GM23248 (cell line): Measurements from ENCODE around the gene FH. TPM values are rescaled to one million over a fixed set of nuclear protein-coding genes. Genes with fewer than 3 reads are reported as not detected.

ENCODE experiments used
- DNase-seq: peaks from one replicate; pipeline ENCODE4 v3.0.0-alpha.2; 2015
- H2AFZ ChIP-seq: fragments of 200-600 bp; sonication (generic); 2 replicates; pipeline ENCODE4 v1.6.1; 2016; ENCODE audit warnings: antibody characterized with exemption
- H3F3A ChIP-seq: fragments of 200-600 bp; sonication (generic); 2 replicates; pipeline ENCODE4 v1.6.1; 2016; ENCODE audit warnings: mild to moderate bottlenecking, antibody characterized with exemption, mixed run types; ENCODE audit not compliant: insufficient read depth
- H3K27ac ChIP-seq: fragments of 200-600 bp; sonication (generic); 2 replicates; pipeline ENCODE4 v1.5.1; 2016; ENCODE audit warnings: mild to moderate bottlenecking
- H3K27me3 ChIP-seq: fragments of 200-600 bp; sonication (generic); replicated peaks from 2 replicates; pipeline ENCODE4 v1.6.1; 2016; ENCODE audit warnings: mild to moderate bottlenecking; ENCODE audit not compliant: insufficient read depth
- H3K36me3 ChIP-seq: fragments of 200-600 bp; sonication (generic); 2 replicates; pipeline ENCODE4 v1.6.1; 2016; ENCODE audit warnings: low read depth, mild to moderate bottlenecking
- H3K4me1 ChIP-seq: fragments of 200-600 bp; sonication (generic); 2 replicates; pipeline ENCODE4 v1.6.1; 2016; ENCODE audit warnings: mild to moderate bottlenecking; ENCODE audit not compliant: insufficient read depth
- H3K4me2 ChIP-seq: fragments of 200-600 bp; sonication (generic); one replicate; pipeline ENCODE4 v1.6.1; 2016; ENCODE audit warnings: mild to moderate bottlenecking; ENCODE audit not compliant: unreplicated experiment
- H3K4me3 ChIP-seq: fragments of 200-600 bp; sonication (generic); 2 replicates; pipeline ENCODE4 v1.5.1; 2016; ENCODE audit warnings: mild to moderate bottlenecking
- H3K79me2 ChIP-seq: fragments of 200-600 bp; sonication (generic); 2 replicates; pipeline ENCODE4 v1.6.1; 2016; ENCODE audit warnings: mild to moderate bottlenecking; ENCODE audit not compliant: insufficient read depth
- H3K9ac ChIP-seq: fragments of 200-600 bp; sonication (generic); 2 replicates; pipeline ENCODE4 v1.6.1; 2016; ENCODE audit warnings: mild to moderate bottlenecking
- H3K9me2 ChIP-seq: fragments of 200-600 bp; sonication (generic); 2 replicates; pipeline ENCODE4 v1.6.1; 2016; ENCODE audit warnings: mixed run types, mild to moderate bottlenecking, moderate library complexity; ENCODE audit not compliant: insufficient read depth
- H3K9me3 ChIP-seq: fragments of 200-600 bp; sonication (generic); one replicate; pipeline ENCODE4 v1.6.1; 2017; ENCODE audit warnings: low read depth
- H4K20me1 ChIP-seq: fragments of 200-600 bp; sonication (generic); 2 replicates; pipeline ENCODE4 v1.6.0; 2016; ENCODE audit not compliant: insufficient read depth
- EZH2 ChIP-seq: fragments of 200-600 bp; sonication (generic); IDR thresholded peaks from 2 replicates; pipeline ENCODE4 v1.6.1; 2018; ENCODE audit warnings: antibody characterized with exemption, mild to moderate bottlenecking; ENCODE audit not compliant: insufficient read depth, poor library complexity, severe bottlenecking
- EZH2phosphoT487 ChIP-seq: fragments of 200-600 bp; sonication (generic); IDR thresholded peaks from 2 replicates; pipeline ENCODE4 v1.6.1; 2018; ENCODE audit warnings: antibody characterized with exemption, moderate library complexity, mild to moderate bottlenecking, low read depth; ENCODE audit not compliant: insufficient read depth
- WGBS, 2 experiments: methylation state at CpG; one replicate each; pipeline ENCODE4 v1.1.6; 2015 to 2017; ENCODE audit warnings: low lambda C conversion rate in 2 of 2, low coverage in 1 of 2; ENCODE audit errors: missing lambda C conversion rate in 2 of 2; 5-methylcytosine and 5-hydroxymethylcytosine counted together
- in situ Hi-C: fragments of 300-500 bp; cut with MboI; formaldehyde crosslinking; loops from 2 replicates; pipeline ENCODE4 v1.15.0; 2020
- polyA plus RNA-seq: library from polyadenylated mRNA; unstranded; fragments of >200 nt; fragmentation: Nextera tagmentation; extraction: Ambion mirVana; gene quantifications from 2 replicates; pipeline ENCODE4 v1.2.1, GENCODE V29; 2016
- total RNA-seq: library from RNA; depleted of rRNA; stranded (reverse); fragments of >200 nt; shearing (Covaris generic); gene quantifications from 2 replicates; pipeline ENCODE4 v1.2.3, GENCODE V29; 2014

The FH gene
- total and polyA plus RNA-seq, 2 experiments from 2014 or later: 63.1 to 71.7 TPM

DNA sequence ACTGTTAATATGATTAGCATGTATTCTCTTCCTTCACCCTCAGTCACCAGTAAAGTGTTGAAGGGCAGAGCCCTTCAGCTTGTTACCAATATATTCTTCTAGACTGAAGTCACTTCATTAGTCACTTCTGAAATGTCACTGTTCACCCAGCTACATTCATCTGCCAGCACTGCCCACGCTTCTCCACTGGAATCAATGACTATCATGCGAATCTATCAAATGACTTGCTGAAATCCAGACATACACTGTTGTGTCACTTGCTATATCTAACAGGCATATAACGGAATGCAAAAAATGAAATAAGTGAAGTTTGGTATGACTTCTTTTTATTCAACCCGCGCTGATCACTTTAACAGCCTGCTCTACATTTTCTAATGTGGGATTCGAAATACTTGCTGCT, 16.1 kb downstream of the FH start:
- in situ Hi-C loops: loop anchor here (10.0 kb wide), 1 partner anchor 769 kb away; no protein-coding TSS in a partner anchor
- TF ChIP-seq EZH2phosphoT487 (no peak), EZH2 (no peak)
- no peak for DNase-seq
- Histone ChIP-seq H3K4me3 (no peak overlapping the region), H2AFZ (no peak overlapping the region), H3K9me3 (no peaks in the 10 kb centered on the region), H3K27ac (no peak overlapping the region), H3K9me2 (no peaks in the 10 kb centered on the region), H3K4me1 (peaks cover 22% of the 10 kb centered on the region), H3K79me2 (no peaks in the 10 kb centered on the region), H4K20me1 (no peaks in the 10 kb centered on the region), H3K9ac (no peak overlapping the region), H3K4me2 (no peak overlapping the region), H3K36me3 (peaks cover 70% of the 10 kb centered on the region), H3K27me3 (no peaks in the 10 kb centered on the region), H3F3A (peaks cover 14% of the 10 kb centered on the region)
- 96 to 99% methylated on average over 6 of the region's 6 CpGs for WGBS, 2 experiments

DNA sequence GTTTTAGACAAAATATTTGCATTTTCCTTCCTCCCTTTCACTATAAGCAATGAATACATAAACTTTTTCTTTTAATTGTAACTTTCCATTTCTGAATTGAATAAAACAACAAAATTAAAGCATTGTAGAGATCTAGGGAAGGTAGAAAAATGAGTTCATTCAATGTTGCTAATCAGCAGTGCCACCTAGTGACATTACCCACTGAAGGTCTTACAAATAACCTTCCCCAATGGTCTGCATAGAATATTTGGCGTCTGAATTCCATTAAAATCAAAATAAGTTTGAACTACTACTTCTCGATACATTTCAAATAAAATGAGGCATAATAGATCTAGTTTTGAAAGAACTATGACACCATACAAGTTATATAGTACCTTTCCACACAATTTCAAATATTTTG, 19.6 kb downstream of the FH start:
- Histone ChIP-seq H3F3A (no peaks in the 10 kb centered on the region), H2AFZ (no peak overlapping the region), H3K9ac (no peak overlapping the region), H3K9me3 (no peaks in the 10 kb centered on the region), H3K9me2 (no peaks in the 10 kb centered on the region), H3K4me3 (no peak overlapping the region), H3K27ac (no peak overlapping the region), H3K27me3 (no peaks in the 10 kb centered on the region), H3K79me2 (no peaks in the 10 kb centered on the region), H4K20me1 (no peaks in the 10 kb centered on the region), H3K4me1 (no peaks in the 10 kb centered on the region), H3K4me2 (no peak overlapping the region), H3K36me3 (peaks cover 69% of the 10 kb centered on the region)
- in situ Hi-C loops: loop anchor here (10.0 kb wide), 1 partner anchor 765 kb away; no protein-coding TSS in a partner anchor
- TF ChIP-seq EZH2 (no peak), EZH2phosphoT487 (no peak)
- DNase-seq: peak; percentile 54
- WGBS, 2 experiments: 75 to 86% methylated on average over 2 of the region's 2 CpGs

DNA sequence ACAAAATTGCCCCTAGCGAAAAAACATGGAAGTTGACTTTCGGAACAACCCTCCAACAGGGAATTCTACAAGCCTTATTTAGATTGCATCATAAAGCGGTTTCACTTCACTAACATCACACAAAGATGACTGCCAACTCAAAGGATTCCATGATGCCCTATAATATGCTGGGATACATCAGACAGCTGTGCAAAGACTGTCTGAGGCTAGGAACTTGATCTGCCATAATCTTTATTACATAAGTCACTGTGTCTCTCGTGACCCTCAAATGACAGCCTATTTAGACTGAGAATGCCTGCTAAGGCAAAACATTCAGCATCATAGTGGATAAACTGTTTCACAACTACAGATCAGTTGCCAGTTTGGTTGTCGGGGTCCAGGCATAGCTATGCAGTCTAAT, 23.8 kb downstream of the FH start:
- H3K4me3 ChIP-seq: no peak overlapping the region
- peaks cover 46% of the 10 kb centered on the region for H3K36me3 ChIP-seq
- H3F3A ChIP-seq: no peaks in the 10 kb centered on the region
- TF ChIP-seq EZH2 (no peak), EZH2phosphoT487 (no peak)
- no peaks in the 10 kb centered on the region for H4K20me1 ChIP-seq
- WGBS, 2 experiments: 92 to 100% methylated on average over 5 of the region's 5 CpGs
- no peak for DNase-seq
- no peaks in the 10 kb centered on the region for H3K27me3 ChIP-seq
- H3K9ac ChIP-seq: no peak overlapping the region
- H3K4me1 ChIP-seq: no peaks in the 10 kb centered on the region
- H2AFZ ChIP-seq: no peak overlapping the region
- H3K9me2 ChIP-seq: no peaks in the 10 kb centered on the region
- H3K9me3 ChIP-seq: no peaks in the 10 kb centered on the region
- H3K79me2 ChIP-seq: no peaks in the 10 kb centered on the region
- no peak overlapping the region for H3K27ac ChIP-seq
- in situ Hi-C loops: no loop called here
- no peak overlapping the region for H3K4me2 ChIP-seq

DNA sequence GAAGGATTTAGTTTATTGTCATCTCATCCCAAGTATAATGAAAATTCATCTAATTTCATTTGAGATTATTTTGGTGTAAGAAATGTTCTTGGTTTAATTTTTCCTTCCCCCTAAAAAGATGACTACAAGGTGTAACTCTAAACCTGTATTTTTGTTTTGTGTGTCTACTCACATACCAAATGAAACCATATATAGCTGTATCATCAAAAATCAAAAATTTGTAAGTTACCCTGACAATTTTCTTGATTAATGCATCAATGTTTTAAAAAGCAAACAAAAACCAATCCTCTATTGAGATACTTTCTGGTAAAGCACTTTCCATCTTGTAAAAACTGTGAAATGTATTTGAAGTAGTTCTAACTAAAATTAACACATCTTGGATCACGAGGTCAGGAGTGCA, 30.8 kb downstream of the FH start:
- in situ Hi-C loops: no loop called here
- Histone ChIP-seq H4K20me1 (no peaks in the 10 kb centered on the region), H3K27ac (no peak overlapping the region), H3K4me2 (no peak overlapping the region), H3K9me2 (no peaks in the 10 kb centered on the region), H2AFZ (no peak overlapping the region), H3K9me3 (no peaks in the 10 kb centered on the region), H3K4me1 (peaks cover 13% of the 10 kb centered on the region), H3F3A (peaks cover 10% of the 10 kb centered on the region; the same call in 1 of the 2 replicates), H3K9ac (no peak overlapping the region), H3K27me3 (no peaks in the 10 kb centered on the region), H3K4me3 (no peak overlapping the region), H3K79me2 (no peaks in the 10 kb centered on the region), H3K36me3 (no peaks in the 10 kb centered on the region)
- DNase-seq: no peak
- 88 to 97% methylated on average over 1 of the region's 1 CpG for WGBS, 2 experiments
- TF ChIP-seq EZH2phosphoT487: no peak
- no peak for TF ChIP-seq EZH2

DNA sequence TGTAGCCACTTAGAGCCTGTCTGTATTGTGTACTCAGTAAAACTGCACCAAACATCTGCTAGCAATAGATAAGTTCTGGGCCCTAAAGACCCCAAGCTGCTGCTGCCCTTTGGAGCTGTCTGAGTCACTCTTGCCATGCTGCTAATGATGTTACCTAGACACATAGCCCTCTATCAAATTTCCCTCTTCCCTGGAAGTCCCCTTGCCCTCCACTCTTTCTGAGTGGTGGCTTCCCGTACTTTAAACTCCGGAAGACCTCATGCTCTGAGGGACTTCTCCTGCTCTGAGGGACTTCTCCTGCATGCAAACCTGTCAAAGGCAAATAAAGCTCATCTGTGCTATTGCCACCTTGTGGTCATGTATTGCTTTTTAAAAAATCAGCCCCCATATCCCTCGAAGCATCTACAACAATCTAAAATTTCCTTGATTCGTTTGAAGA, 34.0 kb downstream of the FH start:
- H3K36me3 ChIP-seq: no peaks in the 10 kb centered on the region
- H3K9me2 ChIP-seq: no peaks in the 10 kb centered on the region
- 87 to 92% methylated on average over 4 of the region's 4 CpGs for WGBS, 2 experiments
- H3K9me3 ChIP-seq: no peaks in the 10 kb centered on the region
- H3K27ac ChIP-seq: no peak overlapping the region
- TF ChIP-seq EZH2 (no peak), EZH2phosphoT487 (no peak)
- DNase-seq: peak; percentile 32
- H3K79me2 ChIP-seq: no peaks in the 10 kb centered on the region
- no peak overlapping the region for H3K4me2 ChIP-seq
- no peaks in the 10 kb centered on the region for H4K20me1 ChIP-seq
- no peak overlapping the region for H3K4me3 ChIP-seq
- H3K9ac ChIP-seq: no peak overlapping the region
- no peaks in the 10 kb centered on the region for H3K27me3 ChIP-seq
- in situ Hi-C loops: no loop called here
- peaks cover 39% of the 10 kb centered on the region for H3K4me1 ChIP-seq
- H3F3A ChIP-seq: peaks cover 31% of the 10 kb centered on the region
- H2AFZ ChIP-seq: no peak overlapping the region
